K562 (cell line): ENCODE results near the gene KCNAB1. TPM values are rescaled to one million over a fixed set of nuclear protein-coding genes. Genes with fewer than 3 reads are reported as not detected.

Experiments used
- ATAC-seq: fragments of 200-7000 bp; cut with Tn5 transposase; 3 replicates; pipeline ENCODE4 v1.9.1; 2020; ENCODE audit warnings: moderate library complexity
- BruUV-seq: library from RNA; stranded (reverse); fragments of 400-500 nt; replicated peaks from 2 replicates; lab custom pipeline; 2021; lab: Mats Ljungman, UMichigan
- CTCF ChIA-PET: fragments of 300-600 bp; formaldehyde crosslinking; extraction: SDS; loops from one replicate; lab custom pipeline; 2021; ENCODE audit warnings: low intra/inter-chr PET ratio; lab: Yijun Ruan, JAX
- POLR2A ChIA-PET: fragments of 300-600, 350-650 bp; sonication (Branson Sonifier 250); formaldehyde crosslinking; extraction: SDS; loops from one replicate; lab custom pipeline; 2021; ENCODE audit warnings: antibody characterized with exemption, inconsistent platforms; lab: Yijun Ruan, JAX
- DNase-seq, 4 experiments: peaks; one replicate each; pipeline versions ENCODE4 v3.0.0 to v3.0.0-alpha.2; 2011 to 2018; ENCODE audit warnings: low spot score in 3 of 4, mixed read lengths in 3 of 4; ENCODE audit errors: extremely low read depth in 1 of 4
- FAIRE-seq: peaks from 2 replicates; lab custom pipeline; 2011; peaks lifted over from hg19 to GRCh38; lab: Jason Lieb, UNC
- H2AFZ ChIP-seq: 2 replicates; pipeline ENCODE4 v1.6.0; 2011; ENCODE audit warnings: low read depth, low read length, control low read depth, inconsistent platforms
- H3K27ac ChIP-seq: fragments of 200-600 bp; 3 replicates; pipeline ENCODE4 v1.8.0; 2011; ENCODE audit warnings: low read depth, mild to moderate bottlenecking, control low read depth, inconsistent platforms, low read length, moderate library complexity, mixed read lengths; ENCODE audit errors: extremely low read depth
- H3K27me3 ChIP-seq, 2 experiments: fragments of 300-600 bp in 1 of 2; 2 replicates in 1 of 2; 3 replicates in 1 of 2; pipeline versions ENCODE4 v1.6.0 to v1.8.0; 2011; ENCODE audit warnings: inconsistent platforms in 2 of 2, low read length in 2 of 2, mild to moderate bottlenecking in 1 of 2, mixed read lengths in 1 of 2, moderate library complexity in 1 of 2; ENCODE audit not compliant: control insufficient read depth in 2 of 2, insufficient read depth in 2 of 2
- H3K36me3 ChIP-seq: fragments of 300-600 bp; 3 replicates; pipeline ENCODE4 v1.8.0; 2011; ENCODE audit warnings: mild to moderate bottlenecking, low read length, inconsistent platforms; ENCODE audit not compliant: control insufficient read depth, insufficient read depth
- H3K4me1 ChIP-seq, 2 experiments: fragments of 200-600 bp in 1 of 2; replicated peaks in 1 of 2; 2 replicates in 1 of 2; 3 replicates in 1 of 2; pipeline versions ENCODE4 v1.5.1 to v1.8.0; 2011; ENCODE audit warnings: inconsistent platforms in 2 of 2, low read length in 2 of 2, mild to moderate bottlenecking in 1 of 2, mixed read lengths in 1 of 2, moderate library complexity in 1 of 2; ENCODE audit not compliant: control insufficient read depth in 2 of 2, insufficient read depth in 2 of 2
- H3K4me2 ChIP-seq: 2 replicates; pipeline ENCODE4 v1.6.1; 2011; ENCODE audit warnings: low read length, control low read depth, inconsistent platforms, mixed read lengths; ENCODE audit not compliant: insufficient read depth
- H3K4me3 ChIP-seq: fragments of 200-600 bp; sonication (generic), shearing (Covaris generic); 2 replicates; pipeline ENCODE4 v1.5.1; 2016; ENCODE audit warnings: control low read depth, inconsistent platforms
- H3K79me2 ChIP-seq: fragments of 200-600 bp; 3 replicates; pipeline ENCODE4 v1.8.0; 2011; ENCODE audit warnings: low read length, inconsistent platforms; ENCODE audit not compliant: control insufficient read depth, insufficient read depth
- H3K9ac ChIP-seq, 2 experiments: 2 replicates each; pipeline versions ENCODE4 v1.6.0 to v1.6.1; 2011; ENCODE audit warnings: low read depth in 2 of 2, low read length in 2 of 2, control low read depth in 1 of 2, inconsistent platforms in 1 of 2, mild to moderate bottlenecking in 1 of 2, mixed read lengths in 1 of 2; ENCODE audit not compliant: insufficient read depth in 1 of 2
- H3K9me1 ChIP-seq: one replicate; pipeline ENCODE4 v1.6.0; 2011; ENCODE audit warnings: inconsistent platforms, mild to moderate bottlenecking, low read length, moderate library complexity; ENCODE audit not compliant: control insufficient read depth, insufficient read depth
- H3K9me3 ChIP-seq: replicated peaks from 2 replicates; pipeline ENCODE4 v1.5.1; 2011; ENCODE audit warnings: low read depth, low read length, inconsistent platforms; ENCODE audit not compliant: control insufficient read depth, insufficient read depth
- H4K20me1 ChIP-seq: replicated peaks from 2 replicates; pipeline ENCODE4 v1.6.1; 2011; ENCODE audit warnings: low read length, inconsistent platforms, mixed read lengths; ENCODE audit not compliant: control insufficient read depth, insufficient read depth
- NONO ChIP-seq, 2 experiments: fragments of 200-400 bp in 1 of 2; fragments of 450-650 bp in 1 of 2; formaldehyde crosslinking in 1 of 2; IDR thresholded peaks; 2 replicates each; pipeline ENCODE4 v1.6.1; 2017; ENCODE audit warnings: low read depth in 2 of 2, mild to moderate bottlenecking in 2 of 2, moderate library complexity in 2 of 2, low read length in 1 of 2
- ZNF778 ChIP-seq: fragments of 450-650 bp; formaldehyde crosslinking; IDR thresholded peaks from 2 replicates; pipeline ENCODE4 v1.4.0; 2020; ENCODE audit warnings: mild to moderate bottlenecking, moderate library complexity
- WGBS: fragments of 100-300 bp; shearing (Covaris generic); methylation state at CpG from one replicate; pipeline ENCODE4 v1.1.6; 2016; ENCODE audit warnings: low coverage, mixed read lengths; ENCODE audit not compliant: insufficient coverage; ENCODE audit errors: missing lambda C conversion rate; 5-methylcytosine and 5-hydroxymethylcytosine counted together
- in situ Hi-C: fragments of 300-500 bp; cut with MboI; formaldehyde crosslinking; loops from 4 replicates; pipeline ENCODE4 v1.15.0; 2018; ENCODE audit warnings: inconsistent platforms, mixed read lengths
- intact Hi-C: fragments of 100-400 bp; cut with micrococcal nuclease; formaldehyde crosslinking; loops from 2 replicates; pipeline ENCODE4 v1.14.2; 2022
- polyA plus RNA-seq, 8 experiments: library from polyadenylated mRNA; depleted of rRNA in 4 of 8; stranded (reverse) in 5 of 8; unstranded in 3 of 8; fragments of >200 nt; fragmentation: Nextera tagmentation in 2 of 8; fragmentation: Illumina TruSeq in 1 of 8; extraction: Ambion mirVana in 2 of 8; extraction: Trizol in 1 of 8; gene quantifications; 2 replicates each; pipeline versions ENCODE4 v1.2.1 to v1.2.3, GENCODE V29; 2011 to 2014; ENCODE audit warnings: inconsistent platforms in 1 of 8, missing spikeins in 1 of 8
- total RNA-seq, 7 experiments: library from RNA; depleted of rRNA in 6 of 7; stranded (reverse); fragments of >200 nt in 6 of 7; fragmentation: Illumina TruSeq in 2 of 7; extraction: Trizol in 2 of 7; gene quantifications; 2 replicates each; pipeline versions ENCODE4 v1.2.1 to v1.2.3, GENCODE V29; 2011 to 2021; ENCODE audit warnings: low replicate concordance in 1 of 7
- TF ChIP-seq, protein P1 (sequence below): fragments of 450-650 bp; IDR thresholded peaks from 2 replicates; pipeline ENCODE4 v1.6.1; 2016
- TF ChIP-seq, protein P2 (sequence below): fragments of 250-450 bp; sonication (Bioruptor Pico); IDR thresholded peaks from 2 replicates; pipeline ENCODE4 v1.8.0; 2021; ENCODE audit warnings: moderate library complexity, mild to moderate bottlenecking, inconsistent platforms

Gene KCNAB1
- total and polyA plus RNA-seq, 9 of the 15 experiments (the other 6 are each of a cell fraction or from before 2014, with no cell fraction given) = 0.14 to 1.2 (median 0.51) TPM

DNA sequence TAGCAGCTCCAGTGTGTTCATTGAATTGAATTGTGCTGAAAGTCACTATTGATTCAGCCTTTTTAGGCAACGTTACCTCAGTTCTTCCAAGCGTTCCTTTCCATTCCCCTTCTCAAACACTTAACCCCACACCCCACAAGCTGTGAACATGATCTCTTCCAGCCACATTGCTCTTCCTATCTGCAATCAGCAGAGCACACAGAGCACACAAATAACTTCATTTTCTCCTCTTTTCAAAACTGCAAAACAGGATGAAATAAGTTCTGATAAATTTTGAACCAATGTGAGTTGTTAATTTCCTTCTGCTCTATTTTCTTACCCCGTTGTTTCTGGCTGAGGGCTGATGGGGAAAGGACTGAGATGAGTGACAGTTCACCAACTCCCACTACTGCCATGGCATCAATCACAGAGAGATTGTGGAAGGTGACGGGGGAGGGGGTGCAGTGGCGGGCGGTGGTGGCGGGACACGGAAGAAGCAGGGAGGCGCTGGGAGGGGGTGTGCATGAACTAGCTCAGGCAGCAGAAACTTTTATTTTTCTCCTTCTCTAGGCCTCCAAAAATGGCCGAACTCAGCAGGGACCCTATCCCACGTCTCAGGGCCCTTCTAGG, 287.3 kb downstream of the KCNAB1 start:
- Histone ChIP-seq H3K4me2 (no peak overlapping the region), H3K79me2 (no peaks in the 10 kb centered on the region), H4K20me1 (no peaks in the 10 kb centered on the region), H3K9ac (no peak overlapping the region), H2AFZ (no peak overlapping the region), H3K9me3 (no peaks in the 10 kb centered on the region), H3K36me3 (no peaks in the 10 kb centered on the region), H3K9me1 (no peaks in the 10 kb centered on the region), H3K27ac (no peak overlapping the region), H3K4me1 (no peaks in the 10 kb centered on the region), H3K27me3 (peaks cover 4% of the 10 kb centered on the region in 2 experiments), H3K4me3 (no peak overlapping the region)
- no peak for DNase-seq
- CTCF ChIA-PET = no interaction called here
- 0% methylated on average over 10 of the region's 11 CpGs for WGBS
- FAIRE-seq = no peak
- POLR2A ChIA-PET = interaction anchor here (1.7 kb wide), 1 partner anchor 9 kb away, joined by 6 read pairs; no protein-coding TSS in a partner anchor
- ATAC-seq = no peak
- BruUV-seq = no TSS peak
- in situ Hi-C loops (no loop called here), intact Hi-C loops (no loop called here)
- no peak for TF ChIP-seq ZNF778 (CRISPR knock-in tag)
- no peak for TF ChIP-seq NONO (IDR thresholded peaks at IDR 0.05; ENCODE audit: low read depth in 2 of 2, low read length in 1 of 2)
- TF ChIP-seq, protein P1, sequence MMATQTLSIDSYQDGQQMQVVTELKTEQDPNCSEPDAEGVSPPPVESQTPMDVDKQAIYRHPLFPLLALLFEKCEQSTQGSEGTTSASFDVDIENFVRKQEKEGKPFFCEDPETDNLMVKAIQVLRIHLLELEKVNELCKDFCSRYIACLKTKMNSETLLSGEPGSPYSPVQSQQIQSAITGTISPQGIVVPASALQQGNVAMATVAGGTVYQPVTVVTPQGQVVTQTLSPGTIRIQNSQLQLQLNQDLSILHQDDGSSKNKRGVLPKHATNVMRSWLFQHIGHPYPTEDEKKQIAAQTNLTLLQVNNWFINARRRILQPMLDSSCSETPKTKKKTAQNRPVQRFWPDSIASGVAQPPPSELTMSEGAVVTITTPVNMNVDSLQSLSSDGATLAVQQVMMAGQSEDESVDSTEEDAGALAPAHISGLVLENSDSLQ = peak; percentile 23; the same call in 1 of the 2 replicates
- TF ChIP-seq, protein P2, sequence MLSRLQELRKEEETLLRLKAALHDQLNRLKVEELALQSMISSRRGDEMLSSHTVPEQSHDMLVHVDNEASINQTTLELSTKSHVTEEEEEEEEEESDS (CRISPR knock-in tag) = no peak
